HG03064 (cell line): ENCODE data around the gene KLKB1.
A peak's percentile ranks its signal among the peaks of the same experiment; 100 is the strongest.

ENCODE experiments used
- ATAC-seq: cut with Tn5 transposase; IDR thresholded peaks from one replicate; pipeline ENCODE4 v1.9.1; 2021; ENCODE audit warnings: low read depth; ENCODE audit not compliant: unreplicated experiment

Gene KLKB1

DNA sequence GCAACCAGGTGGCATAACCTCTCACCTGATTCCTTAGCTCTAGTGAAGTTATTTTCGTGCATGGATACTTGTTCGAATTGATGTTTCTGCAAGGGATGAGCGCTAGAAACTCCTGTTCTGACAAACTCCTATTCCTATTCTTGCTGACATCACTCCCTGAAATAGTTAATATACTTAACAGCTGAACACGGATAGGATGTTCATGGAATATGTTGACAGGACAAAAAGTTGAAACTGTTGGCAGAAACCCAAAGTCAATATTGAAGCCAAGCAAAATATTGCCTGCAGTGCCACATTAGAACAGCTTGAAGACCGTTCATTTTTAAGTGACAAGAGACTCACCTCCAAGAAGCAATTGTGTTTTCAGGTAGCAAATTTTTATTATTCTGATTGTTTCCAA lies at the start of gene KLKB1:
KLKB1 (plus strand) TSS at position 287 of the 400 bp plus-strand sequence. CDS start 689 bp downstream, outside the sequence.
- ATAC-seq: no peak

DNA sequence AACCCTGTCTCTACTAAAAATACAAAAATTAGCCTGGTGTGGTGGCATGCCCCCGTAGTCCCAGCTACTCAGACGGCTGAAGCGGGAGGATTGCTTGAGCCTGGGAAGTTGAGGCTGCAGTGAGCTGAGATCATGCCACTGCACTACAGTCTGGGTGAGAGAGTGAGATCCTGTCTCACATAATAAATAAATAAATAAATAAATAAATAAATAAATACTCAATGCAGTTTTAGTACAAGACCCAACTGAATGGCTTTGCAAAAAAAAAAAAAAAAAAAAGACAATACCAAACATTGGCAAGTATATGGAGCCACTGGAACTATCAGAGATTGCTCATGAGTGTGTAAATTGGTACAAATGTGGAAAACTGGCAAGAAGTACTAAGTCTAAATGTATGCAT lies 39.2 kb upstream of the KLKB1 start:
- no peak for ATAC-seq

DNA sequence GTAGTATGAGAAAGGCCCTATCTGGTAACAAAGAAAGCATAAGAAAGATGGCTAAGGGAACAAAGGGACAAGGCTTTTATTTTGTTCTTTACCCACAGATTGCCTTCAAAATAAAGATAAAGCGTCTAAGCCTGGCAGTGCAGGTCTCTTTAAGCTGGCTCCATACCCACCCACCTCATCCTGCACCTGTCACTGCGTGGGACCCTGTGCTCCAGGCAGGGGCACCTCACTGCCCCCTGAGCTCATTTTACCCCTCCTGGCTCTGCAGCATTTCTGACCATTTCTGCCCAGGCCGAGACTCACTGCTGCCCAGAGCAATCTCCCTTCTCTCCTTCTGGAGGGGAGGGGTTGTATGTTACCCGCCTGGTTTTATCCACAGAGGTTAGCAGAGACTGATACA lies 37.7 kb upstream of the KLKB1 start:
- no peak for ATAC-seq

DNA sequence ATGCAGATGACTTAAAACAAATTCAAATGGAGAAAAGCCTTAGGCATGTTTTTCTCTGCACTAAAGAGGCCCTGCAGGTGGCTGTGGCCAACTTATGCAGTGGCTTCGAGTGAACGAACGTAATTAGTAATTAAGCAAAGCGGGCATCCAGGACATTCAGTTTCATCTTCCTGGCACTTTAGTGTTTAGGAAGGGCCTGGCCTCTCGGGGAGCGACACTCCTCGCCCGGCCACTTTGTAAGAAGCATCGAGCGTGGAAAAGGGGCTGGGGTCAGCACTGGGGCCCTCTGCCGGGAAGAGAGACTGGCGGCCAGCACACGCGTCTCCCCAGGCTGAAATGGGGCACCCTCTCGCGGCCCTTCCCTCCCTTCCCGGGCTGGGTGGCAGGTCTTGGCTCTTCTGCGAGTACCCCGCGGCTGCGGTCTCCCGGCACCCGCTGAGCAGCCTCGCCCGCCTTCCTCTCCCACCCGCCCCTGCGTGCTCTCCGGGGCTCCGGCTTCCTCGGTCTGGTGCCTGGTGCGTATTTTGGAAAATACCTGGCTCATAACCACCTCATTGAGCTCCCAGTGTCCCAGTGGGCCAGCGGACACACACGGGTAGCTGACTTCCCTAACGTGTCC lies 36.6 kb upstream of the KLKB1 start:
- ATAC-seq: peak; percentile 32

DNA sequence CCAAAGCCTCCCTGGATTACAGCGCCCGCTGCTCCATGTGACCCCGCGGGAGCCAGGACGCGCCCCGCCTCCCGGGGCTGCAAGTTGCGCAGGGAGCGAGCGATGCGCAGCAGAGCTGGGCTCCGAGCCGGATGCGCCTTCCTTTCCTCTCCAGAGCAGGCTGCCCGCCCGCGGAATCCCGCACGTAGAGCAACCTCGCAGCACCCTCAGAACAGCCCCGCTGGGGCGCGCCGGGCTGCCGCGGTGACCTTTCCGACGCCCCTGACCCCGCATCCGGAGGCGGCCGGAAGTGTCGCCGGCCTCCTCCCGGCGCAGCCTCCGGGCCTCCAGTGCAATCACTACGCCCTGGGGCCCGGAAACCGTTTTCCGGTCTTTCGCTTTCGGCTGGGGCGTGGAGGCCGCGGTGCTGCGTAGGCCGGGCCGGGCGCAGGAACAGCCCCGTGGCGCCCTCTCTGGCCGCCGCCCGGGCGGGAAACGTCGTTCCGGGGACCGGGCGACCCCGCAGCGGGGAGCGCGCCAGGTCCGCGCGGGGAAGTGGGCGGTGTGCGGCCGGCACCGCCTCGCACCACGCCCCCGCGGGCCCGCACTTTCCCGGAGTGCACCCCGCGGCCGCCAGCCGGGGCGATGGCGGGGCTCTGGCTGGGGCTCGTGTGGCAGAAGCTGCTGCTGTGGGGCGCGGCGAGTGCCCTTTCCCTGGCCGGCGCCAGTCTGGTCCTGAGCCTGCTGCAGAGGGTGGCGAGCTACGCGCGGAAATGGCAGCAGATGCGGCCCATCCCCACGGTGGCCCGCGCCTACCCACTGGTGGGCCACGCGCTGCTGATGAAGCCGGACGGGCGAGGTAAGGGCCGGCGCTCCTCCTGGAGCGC lies 35.9 kb upstream of the KLKB1 start, which contains the start of gene CYP4V2:
CYP4V2 (plus strand) TSS at position 368 of the 866 bp plus-strand sequence; CDS start at position 625, 257 bp downstream.
- ATAC-seq: peak; percentile 87

DNA sequence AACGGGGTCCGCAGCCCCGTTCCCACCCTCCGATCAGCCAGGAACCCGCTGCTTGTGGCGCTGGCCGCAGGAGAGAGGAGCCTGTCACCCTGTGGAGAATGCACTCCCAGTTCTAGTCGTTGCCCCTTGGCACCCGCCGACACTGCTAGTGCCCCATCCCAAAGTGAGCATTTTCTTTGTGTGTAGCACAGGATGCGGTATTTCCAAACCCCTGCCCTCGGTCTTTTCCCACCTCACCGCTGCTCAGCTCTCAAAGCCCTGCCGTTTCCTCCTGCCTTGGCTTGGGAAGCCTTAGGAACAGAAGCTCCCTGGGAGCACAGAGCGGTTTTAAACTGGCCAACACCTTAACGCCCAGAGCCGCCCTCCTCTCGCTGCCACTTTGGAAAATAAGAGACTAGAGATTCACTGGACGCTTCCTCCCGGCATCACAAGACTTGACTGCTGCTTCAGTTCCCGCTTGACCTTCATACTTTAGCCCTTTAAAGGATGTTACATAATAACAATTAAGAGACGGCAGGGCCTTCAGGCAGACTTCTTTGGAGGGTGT lies 35.2 kb upstream of the KLKB1 start:
- ATAC-seq: peak; percentile 12

DNA sequence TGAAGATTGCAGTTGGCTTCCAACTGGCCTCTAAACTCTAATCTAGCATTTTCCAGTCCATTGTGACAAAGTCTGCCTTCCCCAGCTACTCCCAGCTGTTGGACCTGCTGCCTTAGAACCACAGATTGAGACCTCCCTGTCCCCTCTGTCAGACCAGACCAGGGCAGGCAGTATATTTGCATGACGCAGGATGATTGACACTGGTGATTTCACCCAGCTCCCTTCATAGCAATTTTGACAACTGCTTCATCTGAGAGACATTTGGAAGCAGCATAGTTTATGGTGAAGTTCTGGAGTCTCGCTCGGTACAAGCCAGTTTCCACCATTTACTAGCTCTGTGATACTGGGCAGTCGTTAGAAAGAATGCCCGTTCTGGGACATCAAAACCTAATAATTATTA lies 33.5 kb upstream of the KLKB1 start:
- ATAC-seq: no peak

DNA sequence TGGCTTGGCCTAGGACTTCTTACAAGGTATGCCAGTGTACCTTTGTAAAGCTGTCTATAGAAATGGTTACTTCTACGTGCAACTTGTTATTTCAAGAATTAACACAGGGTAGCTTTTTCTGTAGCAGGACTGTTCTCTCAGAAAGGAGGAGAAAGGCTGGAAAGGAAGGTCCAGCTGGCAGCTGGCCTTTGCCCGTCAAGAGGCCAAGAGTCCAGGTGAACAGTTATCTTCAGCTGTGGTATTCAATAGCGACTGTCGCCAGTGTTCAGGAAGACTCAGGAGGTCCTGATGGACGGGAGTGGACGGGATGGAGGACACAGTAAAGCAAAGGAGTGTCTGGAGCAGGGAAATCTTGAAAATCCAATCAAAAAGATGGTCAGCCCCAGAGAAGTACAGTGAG lies 31.2 kb upstream of the KLKB1 start:
- ATAC-seq: no peak

DNA sequence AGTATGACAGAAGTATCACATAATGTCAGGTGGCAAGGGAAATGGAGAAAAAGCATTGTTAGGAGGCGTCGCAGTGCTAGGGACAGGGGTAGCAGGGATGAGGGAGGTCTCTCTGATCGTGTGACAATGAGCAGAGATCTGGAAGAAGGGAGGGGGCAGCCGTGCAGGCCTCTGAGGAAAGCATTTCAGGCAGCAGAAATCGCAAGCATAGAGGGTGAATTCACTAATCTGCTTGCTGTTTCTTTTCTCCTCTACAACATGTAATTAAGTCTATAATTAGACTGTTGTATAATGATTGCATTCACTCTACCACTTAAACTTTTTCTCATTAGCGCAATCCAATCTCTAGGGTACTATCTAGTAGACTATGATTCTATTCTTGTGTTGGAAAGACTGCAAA lies 26.8 kb upstream of the KLKB1 start:
- ATAC-seq: no peak

DNA sequence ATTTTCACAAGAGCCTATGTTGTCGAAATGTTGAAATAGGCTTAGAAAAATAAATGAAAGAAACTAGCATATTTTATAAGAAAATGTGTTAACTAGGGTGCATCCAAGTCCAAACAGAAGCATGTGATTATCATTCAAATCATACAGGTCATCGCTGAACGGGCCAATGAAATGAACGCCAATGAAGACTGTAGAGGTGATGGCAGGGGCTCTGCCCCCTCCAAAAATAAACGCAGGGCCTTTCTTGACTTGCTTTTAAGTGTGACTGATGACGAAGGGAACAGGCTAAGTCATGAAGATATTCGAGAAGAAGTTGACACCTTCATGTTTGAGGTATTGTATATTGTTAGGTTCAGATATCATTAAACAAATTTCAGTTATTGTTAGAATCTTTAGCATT lies 26.3 kb upstream of the KLKB1 start:
- ATAC-seq: no peak

DNA sequence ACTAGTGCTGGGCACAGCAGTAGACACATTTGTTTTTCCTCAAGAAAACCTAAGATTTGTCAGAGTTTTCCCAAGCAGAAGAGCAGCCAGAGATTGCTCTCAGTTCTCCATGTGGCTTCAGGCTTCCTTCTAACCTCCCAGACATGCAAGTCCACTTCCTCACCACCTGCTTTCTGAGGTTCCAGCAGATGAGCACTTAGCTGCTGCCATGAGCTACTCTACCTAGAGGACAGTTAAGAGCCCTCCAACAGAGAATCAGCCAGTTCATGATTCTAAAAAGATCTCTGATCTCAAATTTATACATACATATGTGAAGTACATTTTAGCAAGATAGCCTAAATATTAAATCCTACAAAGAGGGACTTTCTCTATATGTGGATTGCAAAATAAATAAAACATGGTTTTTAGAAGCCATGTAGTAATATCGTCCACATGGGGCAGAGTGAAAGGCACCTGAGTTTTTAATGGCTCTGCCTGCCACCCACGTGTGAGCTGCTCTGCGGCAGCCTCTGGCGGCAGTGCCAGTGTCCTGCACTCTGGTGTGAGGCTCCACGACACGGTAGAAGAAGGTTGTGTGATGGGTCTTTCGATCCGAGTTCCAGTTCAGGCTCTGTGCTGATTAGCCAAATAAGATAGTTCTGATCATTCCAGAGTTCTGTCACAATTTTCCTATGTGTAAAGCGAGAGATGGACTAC lies 25.6 kb upstream of the KLKB1 start:
- peak; percentile 94 for ATAC-seq

DNA sequence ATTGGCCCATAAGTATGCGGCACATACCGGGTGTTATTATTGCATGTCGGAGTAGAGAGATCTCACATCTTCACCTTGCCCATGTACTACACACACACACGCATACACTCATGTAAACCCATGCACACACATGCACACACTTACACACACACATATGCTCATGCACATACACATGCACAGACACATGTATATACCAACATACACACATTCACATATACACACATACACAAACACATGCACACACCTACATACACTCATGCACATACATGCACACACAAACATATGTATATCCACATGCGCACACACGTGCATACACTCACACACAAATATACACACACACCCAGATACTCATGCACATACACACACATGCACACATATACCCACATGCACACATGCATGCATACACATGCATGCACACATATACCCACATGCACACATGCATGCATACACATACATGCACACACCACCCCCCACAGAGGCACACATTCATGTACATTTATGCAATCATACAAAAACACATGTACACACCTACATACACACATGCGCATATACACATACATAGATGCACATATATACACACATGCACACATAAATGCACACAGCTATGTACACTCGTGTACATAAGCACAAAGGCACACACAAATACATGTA lies 24.7 kb upstream of the KLKB1 start:
- ATAC-seq: no peak

DNA sequence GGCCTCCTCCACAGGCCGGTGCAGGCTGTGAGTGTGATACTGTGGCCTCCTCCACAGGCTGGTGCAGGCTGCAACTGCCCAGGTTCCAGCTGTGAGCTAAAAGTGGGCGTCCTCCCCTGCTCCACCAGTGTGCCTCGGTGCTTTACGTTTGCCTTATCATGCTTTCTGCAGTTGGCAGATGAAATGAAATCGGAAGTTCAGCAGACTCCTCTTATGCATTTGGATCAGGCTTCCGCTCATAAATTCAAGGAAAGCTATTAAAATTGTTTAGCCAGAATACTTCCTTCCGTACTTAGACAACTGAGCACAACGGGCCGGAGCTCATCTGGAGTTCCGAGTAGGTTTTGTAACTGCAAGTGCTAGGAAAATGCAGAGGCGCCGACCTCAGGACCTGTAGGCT lies 23.9 kb upstream of the KLKB1 start:
- ATAC-seq: no peak

DNA sequence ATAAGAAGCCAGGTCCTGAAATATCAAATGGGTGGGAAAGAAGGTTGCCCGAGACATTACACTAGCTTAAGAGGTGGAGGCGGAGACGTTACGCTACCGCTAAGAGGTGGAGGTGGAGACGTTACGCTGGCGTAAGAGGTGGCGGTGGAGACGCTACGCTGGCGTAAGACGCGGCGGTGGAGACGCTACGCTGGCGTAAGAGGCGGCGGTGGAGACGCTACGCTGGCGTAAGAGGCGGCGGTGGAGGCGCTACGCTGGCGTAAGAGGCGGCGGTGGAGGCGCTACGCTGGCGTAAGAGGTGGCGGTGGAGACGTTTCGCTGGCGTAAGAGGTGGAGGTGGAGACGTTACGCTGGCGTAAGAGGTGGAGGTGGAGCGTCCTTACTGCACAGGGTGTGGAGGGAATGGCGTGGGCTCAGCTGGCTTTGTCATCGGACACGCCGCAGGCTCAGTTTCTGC lies 23.2 kb upstream of the KLKB1 start:
- peak; percentile 46 for ATAC-seq

DNA sequence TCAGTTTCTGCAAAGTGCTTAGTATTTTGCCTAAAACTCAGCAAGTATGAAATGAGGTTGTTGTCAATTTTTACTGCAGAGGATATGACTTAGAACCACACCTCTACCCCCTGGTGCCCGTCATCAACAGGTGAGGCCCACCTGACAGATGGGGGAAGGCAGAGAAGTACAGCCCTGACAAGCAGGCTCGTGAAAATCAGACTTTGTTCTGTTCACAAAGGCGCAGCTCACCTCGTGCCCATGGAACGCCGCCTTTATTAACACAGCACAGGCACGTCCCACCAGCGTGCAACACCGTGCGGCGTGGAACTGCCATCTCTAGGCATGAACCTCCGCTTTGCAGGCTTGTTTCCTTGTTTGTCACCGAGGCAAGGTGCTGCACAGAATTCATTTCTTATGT lies 22.6 kb upstream of the KLKB1 start:
- ATAC-seq: no peak

DNA sequence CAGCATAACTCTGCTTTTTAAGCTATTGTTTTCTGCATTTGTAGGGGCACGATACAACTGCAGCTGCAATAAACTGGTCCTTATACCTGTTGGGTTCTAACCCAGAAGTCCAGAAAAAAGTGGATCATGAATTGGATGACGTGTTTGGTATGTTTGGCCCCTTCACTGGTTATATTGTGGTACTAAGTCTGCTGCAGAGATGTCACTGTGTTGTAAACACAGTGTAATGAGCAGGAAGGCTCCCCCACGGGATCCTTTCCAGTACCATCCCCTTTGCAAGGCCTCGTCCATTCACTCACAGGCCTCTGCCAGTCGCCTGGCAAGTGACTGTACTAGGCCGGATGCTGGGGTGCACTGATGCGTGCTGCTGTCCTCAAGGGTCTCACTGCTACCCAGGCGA lies 22.2 kb upstream of the KLKB1 start:
- ATAC-seq: no peak

DNA sequence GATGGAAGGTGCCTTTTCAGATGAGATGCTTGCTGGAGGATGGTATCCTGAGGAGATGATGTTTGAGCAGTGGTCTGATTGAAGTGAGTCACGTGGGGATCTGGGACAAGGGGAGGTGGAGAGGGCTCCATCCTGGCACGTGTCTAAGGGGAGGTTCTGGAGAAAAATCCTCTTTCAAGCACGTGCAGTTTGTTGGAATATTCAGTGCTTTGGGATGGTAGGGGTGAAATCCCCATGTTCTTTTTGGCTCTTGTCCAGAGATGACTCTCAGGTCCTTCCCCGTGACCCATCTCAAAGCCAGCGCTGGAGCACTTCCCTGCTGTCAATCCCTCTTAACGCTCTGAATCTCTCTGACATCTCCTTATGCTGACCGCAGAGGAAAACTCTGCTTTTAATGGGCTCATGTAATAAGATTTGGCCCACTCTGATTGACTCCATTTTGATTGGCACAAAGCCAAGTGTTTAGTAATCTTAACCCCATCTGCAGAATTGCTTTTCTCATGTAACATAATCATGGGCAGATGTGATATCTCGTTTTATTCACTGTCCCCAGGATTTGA lies 10.8 kb upstream of the KLKB1 start:
- no peak for ATAC-seq

DNA sequence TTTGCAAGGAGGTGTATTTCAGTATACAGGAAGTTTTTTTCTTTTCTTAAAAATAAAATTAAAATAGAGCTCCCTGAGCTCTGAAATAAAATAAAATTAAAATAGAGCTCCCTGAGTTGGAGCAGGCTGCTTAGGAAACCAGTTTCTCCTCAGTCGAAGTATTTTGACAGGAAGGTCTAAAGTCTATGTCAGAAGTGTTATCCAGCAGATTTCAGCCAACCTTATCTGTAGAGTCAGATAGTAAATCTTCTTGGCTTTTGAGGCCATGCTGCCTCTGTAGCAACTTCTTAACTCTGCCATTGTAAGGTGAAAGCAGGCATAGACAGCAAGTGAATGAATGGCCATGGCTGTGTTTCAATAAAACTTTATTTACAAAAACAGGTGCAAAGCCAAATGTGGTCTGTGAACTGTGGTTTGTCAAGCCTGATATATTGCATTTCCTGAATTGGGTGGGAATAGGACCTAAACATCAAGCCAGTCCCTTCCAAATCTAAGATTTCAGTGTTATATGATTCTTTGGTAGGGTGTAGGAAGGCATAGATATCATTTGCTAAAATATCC lies 9.5 kb upstream of the KLKB1 start:
- no peak for ATAC-seq

DNA sequence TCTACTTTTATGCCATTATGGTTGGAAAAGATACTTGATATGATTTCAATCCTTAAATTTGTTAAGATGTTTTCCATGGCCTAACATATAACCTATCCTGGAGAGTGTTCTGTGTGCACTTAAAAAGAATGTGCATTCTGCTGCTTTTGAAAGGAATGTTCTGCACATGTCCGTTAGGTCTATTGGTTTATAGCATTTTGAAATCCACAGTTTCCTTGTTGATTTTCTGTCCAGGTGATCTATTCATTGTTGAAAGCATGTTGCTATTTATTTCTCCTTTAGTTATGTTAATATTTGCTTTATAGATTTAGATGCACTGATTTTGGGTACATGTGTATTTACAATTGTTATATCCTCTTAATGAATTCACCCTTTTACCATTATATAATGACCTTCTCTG lies 5.7 kb upstream of the KLKB1 start:
- no peak for ATAC-seq

DNA sequence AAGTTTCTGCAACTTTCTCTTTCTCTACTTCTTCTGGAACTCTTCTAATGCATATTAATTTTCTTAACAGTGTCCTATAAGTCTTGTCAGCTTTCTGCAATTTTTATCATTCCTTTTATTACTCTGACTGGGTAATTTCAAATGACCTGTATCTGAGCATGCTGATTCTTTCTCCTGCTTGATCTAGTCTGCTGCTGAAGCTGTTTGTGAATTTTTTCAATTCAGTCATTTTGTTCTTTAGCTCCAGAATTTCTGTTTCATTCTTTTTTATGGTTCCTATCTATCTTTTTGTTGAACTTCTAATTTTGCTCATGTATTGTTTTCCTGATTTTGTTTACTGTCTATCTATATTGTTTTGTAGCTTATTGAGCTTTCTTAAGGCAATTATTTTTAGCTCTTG lies 1.5 kb upstream of the KLKB1 start:
- no peak for ATAC-seq
